Kidney glomerular epithelial cell (primary cell): ENCODE measurements around the gene HOXA6.

Source experiments
- DNase-seq: peaks from one replicate; lab custom pipeline; 2025; lab: John Stamatoyannopoulos, UW

Gene HOXA6

DNA sequence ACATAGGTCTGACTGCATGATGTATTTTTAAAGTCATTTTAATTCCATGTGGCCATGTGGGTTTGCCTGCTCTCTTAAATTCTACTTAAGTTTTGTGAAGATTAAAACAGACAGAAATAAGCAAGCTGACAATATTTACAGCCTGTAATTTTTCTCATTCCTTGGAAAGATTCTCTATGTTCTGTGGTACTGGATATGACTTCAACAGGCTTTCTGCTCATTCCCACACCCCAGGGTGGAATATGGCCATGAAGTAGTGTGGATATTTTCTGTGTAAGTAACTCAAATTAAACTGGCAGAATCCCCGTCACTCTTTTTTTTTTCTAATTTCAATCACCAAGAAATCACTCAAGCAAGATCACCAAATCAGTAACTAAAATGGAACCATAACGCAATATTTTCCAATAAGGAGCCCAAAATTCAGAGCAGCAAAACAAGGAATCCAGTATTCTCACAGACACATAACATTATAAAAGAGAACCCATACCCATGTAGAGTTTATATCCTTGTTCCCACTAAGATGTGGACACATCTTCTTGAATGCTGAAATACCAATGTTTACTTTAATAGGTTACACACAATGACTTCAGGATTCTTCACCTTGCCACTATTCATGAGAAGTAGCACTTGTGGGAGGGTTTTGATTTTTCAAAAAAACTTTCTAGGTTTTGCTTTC is 9.8 kb downstream of the HOXA6 start:
- DNase-seq = no peak

DNA sequence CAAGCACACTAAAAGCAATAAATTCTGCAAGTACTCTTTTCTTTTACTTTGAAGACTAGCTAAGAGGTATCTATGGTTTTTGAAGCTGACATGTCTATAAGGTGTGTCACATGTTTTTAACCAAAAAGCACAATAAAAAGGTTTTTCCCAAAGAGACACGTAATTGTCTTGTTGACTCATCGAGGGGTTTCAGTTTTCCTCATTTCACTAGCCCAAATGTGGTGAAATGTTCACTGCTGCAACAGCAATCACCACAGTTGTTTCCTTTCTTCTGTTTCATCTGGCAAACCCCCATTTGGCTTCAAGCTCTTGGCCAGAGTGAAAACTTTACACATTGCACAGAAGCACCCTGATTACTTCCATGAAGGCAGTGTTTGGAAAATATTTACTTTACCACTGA is 13.2 kb downstream of the HOXA6 start:
- DNase-seq = no peak

DNA sequence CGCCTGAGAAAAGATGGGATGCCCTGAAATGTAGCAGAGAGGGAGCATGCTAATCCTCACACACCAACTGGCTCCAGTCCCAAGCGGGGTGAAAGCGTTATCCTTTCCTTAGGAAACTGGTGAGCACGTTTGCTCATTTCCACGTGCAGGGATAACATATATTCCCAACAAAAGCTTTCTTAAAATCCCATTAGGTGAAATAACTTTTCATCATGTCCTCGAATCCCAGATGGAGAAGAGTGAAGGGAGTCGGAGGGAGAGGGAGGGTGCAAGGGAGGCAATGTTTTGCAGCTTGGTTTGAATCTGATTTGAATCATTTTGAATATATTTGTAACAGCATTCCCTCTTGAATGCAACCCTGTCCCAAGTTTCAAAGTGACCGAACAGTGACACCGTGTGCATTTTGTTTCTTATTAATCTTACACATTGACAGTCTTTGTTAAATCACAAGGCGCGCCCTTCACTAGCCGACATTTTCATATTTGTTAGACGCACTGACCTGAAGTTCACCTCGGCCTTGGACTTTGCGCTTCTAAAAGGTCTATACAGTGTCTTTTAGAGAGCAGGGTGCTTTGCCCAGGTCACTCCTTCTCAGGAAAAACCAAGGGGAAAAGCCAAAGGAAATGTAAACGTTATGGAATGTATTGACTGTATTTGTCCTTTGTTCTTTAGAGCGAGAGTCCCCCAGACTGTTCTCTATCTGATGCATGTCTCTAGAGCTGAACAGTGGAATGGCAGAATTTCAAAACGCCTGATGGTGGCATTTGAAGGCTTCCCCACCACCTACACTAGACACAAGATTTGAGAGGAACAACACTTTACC is 14.0 kb downstream of the HOXA6 start:
- no peak for DNase-seq

DNA sequence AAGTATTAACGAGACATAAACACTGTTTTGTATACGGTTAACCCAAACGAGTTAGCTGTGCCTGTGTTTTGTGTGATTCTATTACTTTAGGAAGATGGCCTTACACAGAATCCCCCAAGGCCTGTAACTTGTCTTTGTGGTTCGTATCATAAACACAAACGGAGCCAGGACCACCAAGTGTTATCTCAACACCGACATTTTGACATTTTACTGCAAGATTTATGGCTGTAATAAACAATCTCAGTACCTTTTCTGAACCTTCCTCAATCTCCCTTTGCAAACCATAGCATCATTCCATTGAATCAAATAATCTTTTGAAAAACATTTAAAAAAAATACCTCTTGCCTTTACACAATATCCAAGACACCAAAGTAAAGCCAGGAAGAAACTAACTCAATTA is 14.6 kb downstream of the HOXA6 start:
- no peak for DNase-seq

DNA sequence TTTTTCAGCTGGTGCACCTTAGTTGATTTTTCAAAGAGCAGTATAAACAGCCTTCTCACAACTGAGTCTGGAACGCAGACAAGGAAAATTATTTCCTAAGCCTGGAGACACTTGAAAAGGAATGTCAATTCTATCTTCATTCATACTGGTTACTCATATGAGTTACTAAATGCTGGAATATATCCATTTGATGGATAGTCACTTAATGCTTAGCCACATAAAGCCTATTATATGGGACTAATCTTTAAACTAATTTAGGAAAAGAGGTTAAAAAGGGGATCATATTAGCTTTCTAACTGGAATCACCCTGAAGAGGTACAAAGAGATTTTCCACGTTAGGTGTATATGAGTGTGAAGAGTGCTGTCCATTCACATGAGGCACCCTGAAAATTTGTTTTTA is 15.4 kb downstream of the HOXA6 start:
- DNase-seq = no peak

DNA sequence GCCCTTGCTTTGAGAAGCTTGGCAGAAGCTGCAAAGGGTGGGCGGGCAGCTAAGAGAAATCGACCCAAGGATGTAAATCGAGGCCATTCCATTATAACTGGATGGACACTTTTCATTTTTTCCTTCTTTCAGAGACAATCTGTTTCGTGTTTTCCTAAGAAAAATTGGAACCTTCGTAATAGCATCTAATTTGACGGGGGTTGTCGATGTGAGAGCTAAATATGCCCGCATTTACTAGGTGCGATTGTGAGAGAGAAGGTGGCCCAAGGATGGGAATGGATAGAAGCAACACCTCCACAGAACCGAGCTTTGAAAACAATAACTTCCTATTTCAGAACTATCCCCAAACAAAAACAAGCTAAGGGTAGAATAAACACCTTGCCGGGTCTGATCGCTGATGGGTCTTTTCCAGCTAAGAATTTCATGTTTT is 16.2 kb downstream of the HOXA6 start:
- DNase-seq = no peak

DNA sequence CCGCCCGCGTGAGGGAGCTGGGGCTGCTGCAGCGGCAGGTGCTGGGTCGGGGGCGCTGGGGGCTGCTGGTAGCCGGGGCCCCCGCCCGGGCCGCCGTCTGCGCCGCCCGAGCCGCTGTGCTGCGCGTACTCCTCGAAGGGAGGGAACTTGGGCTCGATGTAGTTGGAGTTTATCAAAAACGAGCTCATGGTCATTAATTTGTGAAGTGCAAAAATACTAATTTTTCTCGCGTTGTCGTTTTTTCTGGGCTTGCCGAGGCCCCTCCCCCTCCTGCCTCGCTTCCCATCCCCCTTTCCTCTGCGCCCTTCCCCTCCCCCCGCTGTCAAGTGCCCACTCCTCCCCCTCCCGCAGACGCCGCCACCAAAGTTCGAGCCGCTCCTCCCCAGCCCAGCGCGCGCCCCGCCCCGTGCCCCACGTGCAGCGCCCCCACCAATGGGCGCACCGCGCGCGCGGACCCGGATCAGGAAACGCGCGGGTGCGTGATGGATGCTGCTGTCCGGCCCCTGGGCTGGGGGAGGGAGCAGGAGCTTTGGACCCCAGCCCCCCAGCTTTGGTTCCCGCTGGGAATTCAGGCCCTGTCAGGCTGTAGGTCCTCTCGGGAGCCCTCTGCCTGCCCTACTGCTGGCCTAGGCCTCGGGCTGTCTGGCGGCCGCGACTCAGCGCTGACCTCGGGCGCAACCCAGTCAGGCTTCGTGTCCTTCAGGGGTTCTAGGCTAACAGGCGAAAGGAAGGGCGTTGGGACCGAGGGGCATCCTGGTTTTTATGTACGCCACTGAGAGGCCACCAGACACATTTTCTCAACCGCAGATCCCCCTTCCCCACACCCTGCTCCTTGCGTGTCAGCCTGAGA is 16.8 kb downstream of the HOXA6 start, which contains the start of gene HOXA4:
Gene HOXA4 (minus strand): TSS at position 218 of the 850 bp plus-strand sequence. CDS start 24 bp downstream, at position 194.
- no peak for DNase-seq

DNA sequence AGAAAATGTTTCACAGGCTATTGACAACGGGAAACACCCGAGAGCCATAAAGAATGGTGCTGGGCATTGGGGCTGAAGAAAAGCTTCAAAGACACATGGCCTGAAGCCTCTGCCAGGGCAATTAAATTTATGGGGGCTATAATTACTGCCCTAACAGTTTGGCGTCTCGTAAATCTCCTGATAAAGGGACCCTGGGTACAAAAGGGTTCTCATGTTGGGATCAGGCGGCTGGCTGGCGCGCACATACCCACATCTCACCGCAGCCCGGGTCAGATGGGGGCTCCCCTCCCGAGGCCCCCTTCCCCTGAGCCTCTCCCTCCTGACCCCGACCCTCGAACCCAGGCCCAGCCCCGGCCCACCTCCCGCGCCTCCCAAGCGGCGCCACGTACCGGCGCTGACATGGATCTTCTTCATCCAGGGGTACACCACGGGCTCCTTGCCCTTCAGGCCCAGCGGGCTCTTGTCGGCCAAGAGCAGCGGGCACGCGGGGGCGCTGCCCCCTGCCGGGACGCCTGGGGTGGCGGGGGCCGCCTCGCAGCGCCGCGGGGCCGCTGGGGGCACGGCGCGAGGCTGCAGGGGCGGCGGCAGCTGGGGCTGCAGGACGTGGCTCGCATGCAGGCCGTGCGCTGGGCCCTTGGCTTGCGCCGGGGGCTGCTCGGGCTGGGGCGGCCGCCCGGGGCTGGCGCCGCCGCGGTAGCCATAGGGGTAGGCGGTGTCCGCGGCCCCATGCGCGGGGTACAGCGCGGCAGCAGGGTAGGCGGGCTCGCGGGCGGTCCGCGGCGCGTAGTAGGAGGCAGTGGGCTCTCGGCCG is 17.6 kb downstream of the HOXA6 start:
- DNase-seq = no peak

DNA sequence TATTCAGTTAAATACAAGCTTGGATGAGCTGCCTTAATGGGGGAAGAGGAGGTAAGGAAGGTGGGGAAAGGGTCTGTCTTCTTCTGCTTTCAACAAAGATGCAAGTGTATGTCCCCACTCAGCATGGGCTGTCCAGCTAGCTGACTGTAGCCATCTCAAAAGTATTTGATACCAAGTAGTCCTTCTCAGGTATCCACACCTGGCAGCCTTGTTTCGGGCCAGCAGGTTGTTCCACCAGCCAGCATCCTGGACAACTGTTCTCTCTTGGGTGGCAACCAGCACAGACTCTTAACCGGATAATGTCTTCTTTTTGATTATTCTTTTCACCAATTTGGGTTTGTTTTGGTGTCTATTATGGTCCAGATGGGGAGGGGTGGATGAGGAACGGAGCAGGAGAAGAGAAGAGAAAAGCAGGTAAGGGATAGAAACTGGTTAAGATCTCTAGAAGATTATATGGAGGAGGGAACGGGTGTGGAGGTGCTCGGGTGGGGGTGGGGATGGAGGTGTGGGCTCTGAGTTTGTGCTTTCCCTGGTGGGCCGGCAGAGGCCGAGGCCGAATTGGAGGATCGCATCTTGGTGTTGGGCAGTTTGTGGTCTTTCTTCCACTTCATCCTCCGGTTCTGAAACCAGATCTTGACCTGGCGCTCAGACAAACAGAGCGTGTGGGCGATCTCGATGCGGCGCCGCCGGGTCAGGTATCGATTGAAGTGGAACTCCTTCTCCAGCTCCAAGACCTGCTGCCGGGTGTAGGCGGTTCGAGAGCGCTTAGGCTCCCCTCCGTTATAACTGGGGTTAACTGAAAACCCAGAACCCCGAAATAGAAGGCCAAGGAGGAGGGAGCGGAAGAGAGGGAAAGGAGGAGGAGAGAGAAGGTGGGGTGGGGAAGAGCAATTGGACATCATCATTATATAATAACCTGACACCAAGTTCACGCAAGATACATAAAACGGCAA is 18.5 kb downstream of the HOXA6 start:
- DNase-seq = no peak

DNA sequence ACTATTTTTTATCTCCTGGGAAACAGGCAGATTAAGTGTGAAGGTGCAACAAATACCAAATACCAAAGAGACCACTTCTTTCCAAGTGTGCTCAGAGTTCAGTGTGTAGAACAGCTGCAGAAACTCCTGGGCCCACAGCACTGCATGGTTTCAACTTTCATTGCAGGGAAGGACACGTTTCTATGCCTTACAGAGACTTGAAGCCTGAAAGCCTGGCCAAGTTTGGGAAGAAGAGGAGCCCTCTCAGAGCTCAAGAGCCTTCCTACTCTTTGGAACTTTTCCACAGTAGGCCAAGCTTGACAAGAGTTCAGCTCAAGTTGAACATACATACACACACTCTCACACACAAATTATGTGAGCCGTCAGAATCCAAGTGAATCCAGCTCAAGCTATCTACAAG is 19.5 kb downstream of the HOXA6 start:
- DNase-seq = no peak

DNA sequence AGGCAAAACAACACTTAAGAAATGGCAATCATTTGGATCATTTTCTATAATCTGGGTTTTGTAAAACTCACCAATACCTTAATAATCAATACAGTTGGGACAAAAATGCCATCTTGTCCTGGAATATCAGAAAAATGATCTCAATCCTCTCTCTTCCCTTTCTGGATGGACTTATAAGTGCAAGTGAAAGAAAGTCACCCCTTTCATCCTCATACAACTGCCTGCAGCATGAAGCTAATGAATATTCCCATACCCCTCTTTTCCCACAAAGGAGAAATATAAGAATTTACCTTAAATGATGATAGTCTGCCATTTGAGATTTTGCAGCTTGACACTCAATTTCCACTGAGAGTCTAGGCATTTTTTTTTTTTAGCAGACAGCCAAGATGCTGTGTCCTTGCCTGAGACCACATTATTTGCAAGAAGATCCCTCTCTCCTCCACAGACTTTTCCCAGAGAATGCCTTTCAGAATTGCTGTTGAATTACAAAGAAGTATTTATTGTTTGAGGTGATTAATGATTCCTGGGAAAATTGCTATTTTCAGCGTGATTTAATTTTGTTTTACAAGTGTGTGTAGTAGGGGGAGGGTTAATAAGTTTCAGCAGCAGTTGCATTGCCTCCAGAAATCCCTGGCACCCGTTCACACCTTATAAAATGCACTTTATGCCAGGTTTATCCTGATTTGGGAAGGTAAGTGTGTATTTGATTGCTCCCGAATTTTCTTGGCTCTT is 20.8 kb downstream of the HOXA6 start:
- DNase-seq = no peak

DNA sequence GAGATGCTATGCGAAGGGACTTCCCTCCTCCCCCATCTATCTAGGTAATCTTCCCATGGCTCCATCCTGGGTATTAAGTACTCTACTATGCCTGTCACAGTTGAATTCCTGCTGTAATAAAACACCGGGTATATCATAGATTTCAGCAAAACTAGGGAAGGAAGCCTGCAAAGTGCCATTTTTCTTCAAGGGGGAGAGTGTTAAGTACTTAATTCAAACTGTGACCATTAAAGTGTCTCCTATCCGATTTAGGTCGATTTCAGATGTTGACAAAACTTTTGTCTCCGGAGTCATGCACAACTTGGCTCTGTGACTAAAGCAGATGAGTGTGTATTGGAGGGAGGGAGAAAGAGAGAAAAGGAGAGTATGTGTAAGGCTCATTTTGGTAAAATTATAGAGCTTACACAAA is 21.6 kb downstream of the HOXA6 start:
- DNase-seq = no peak

DNA sequence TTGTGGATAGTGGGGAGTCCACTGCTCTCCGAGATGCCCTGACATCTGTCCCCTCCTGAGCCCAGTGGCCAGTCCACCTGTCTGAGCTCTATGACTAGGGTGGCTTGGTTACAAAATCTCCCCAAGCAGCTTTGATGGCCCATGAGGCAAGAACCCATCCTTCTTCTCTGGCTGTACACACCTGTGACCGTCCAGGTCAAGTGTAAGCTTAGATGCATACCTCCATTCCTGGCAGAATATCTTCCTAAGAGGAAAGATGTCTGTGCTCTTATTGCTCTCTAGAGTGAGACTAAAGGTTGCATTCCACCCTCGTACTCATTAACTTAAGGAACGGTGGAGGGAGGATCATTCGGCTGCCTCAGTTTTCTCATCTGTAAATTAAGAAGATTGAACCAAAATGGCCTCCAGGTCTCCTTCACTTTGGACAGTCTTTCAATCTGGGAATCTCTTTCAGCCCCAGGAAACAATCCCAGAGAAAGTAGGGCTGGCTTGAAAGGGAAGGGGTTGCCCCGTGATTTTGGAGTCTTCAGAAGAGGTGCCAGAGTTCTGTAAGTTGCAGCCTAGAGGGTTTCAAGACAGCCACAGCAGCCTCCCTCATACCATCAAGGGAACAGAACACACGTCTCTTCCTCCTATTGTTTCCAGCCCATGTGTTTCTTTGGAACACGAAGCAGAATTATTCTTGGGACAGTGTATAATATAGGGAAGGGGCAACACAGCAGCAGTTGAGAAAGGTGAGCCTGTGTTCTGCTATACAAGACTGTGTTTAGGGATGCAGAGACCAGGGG is 22.5 kb downstream of the HOXA6 start:
- no peak for DNase-seq

DNA sequence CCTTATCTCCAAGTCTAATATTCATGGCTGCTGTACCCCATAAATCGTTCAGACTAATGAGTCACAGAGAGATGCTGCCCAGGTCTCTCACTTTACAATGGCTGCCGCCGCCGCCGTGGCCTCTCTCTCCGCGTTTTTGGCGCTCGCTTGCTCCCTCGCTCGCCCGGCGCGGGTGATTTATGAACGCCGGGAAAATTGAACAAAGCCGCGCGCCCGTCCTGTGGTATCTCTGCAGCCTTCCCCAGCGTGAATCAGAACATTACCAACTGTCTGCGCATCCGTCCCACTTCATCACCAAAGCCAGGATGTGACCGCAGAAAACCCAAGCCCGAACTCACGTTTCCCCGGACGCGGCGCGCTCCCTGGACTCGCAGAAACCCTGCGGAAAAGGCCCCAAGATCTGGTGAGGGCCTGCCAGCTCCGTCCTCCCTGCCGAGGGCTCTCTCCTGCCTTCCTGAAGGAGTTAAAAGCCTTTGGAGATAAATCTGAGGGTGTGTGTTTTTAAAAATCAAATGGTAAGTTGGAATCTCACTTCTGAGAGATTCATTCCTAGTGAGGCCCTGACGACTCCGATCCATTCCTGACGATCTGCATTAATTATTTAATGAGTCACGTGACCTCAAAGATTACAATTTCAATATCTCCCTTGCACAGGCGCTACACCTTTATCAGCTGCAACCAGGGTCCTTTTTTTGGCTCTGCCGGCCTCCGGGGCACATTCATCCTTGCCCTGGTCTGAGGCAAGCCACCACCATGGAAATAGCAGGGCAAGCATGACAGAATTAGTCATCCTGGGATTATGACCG is 23.3 kb downstream of the HOXA6 start:
- DNase-seq = peak; percentile 94

DNA sequence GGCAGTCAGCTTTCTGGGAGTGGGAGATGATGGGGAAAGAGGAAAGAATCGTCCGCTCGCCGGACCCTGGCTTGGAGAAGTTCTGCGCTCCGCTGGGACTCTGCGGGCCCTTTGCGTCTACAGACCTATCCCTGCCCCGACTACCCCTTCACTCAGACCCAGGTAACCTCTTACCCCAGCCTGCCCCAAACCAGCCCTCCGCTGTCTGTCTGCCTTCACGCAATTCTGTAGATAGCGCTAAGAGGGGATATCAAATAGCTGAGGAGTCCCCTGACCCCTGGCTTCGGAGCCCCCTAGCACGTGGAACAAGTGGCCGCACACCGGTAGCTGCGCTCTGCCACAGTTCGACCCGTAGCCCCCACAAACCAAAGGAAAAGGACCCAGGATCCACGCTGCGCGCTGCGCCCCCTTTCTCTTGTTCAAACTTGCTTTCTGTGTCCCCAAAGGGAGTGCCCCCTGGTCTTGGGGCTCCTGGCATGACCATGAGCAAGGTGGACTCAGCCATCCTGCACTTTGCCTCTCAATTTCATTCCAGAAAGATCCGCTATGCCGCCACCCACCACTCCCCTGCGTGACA is 24.0 kb downstream of the HOXA6 start:
- no peak for DNase-seq

DNA sequence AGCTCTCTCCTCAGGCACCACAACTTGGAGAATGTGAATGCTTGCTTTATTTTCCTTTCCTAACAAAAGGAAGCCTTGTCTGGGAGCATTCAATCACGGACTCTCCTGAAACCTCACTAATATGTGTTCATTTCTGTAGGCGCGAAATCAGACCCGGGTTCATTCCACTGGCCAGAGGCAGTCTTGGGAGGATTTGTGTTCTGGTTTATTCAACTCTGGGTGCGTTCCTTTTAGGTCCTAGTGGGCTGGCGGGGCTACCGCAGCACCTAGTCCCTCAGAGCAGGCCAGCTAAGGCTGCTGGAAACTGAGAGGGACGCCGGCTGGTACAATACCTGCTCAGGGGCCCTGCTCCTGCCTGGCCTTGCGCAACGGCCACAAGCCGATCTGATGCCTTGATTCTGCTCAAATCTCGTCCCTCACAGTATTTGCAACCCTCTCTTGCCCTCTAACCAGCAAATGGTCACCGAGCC is 24.5 kb downstream of the HOXA6 start:
- DNase-seq = no peak

DNA sequence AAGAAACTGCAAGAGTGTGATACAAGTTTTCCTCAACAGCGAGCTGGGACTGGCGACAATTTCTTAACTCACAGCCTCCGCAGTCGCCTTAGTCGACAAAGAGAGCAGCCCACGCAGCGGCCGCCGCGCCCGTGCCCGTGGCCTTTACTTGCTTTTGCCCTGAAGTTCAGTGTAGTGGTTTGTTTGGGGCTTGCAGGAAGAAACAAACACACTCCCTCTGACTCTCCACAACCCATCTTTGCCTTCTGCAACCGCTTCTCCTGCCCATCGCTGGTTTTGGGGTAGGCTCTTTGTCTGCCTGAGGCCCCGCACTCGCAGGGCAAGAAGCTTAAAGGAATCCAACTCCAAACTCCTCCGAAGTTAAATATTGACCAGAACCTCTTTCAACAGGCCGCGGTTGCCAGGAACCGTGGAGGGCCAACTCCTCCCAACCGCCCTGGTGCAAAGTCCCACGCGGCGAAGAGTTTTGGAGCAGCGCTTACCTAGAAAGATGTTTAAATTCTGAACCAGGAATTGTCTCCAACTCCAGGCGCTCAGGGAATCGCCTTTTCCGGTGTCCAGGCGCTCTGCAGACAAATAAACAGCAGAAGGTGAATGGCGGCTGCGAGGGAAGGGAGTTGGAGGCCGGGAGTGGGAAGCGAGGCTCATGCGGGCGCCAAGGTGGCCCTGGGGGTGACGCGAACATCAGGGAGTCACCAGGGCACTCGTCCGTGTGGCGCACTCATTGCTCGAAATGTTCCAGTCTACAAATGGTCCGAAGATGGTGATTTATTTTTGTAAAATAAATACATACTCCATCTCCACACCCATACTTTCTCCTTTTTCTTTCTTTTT is 25.3 kb downstream of the HOXA6 start:
- DNase-seq = no peak
